ENCODE data around the gene HEATR3.

DNA sequence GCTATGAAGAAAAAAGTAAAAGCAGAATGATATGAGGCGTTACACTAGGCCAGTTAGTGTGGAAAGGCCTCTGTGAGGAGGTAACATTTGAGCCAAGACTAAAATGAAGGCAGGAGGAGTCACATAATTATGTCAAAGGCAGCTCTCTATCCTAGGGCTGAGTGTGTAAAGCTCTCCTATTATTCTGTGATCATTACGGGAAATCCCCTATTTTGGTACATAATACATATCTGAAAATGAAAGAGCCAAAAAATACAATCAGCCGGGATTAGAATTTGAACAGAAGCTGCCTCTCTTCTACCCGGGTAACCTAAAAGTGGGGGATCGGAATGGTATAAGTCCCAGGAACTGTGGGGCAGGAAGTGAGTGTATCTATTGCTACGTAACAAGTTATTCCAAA lies 27.1 kb downstream of the HEATR3 start:
- TF ChIP-seq ZNF121 (CRISPR knock-in tag; IDR thresholded peaks at IDR 0.05), result no peak
- TF ChIP-seq, protein P1, sequence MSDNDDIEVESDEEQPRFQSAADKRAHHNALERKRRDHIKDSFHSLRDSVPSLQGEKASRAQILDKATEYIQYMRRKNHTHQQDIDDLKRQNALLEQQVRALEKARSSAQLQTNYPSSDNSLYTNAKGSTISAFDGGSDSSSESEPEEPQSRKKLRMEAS (CRISPR knock-in tag; IDR thresholded peaks at IDR 0.05), result no peak
- TF ChIP-seq, protein P2, sequence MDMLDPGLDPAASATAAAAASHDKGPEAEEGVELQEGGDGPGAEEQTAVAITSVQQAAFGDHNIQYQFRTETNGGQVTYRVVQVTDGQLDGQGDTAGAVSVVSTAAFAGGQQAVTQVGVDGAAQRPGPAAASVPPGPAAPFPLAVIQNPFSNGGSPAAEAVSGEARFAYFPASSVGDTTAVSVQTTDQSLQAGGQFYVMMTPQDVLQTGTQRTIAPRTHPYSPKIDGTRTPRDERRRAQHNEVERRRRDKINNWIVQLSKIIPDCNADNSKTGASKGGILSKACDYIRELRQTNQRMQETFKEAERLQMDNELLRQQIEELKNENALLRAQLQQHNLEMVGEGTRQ (CRISPR knock-in tag; IDR thresholded peaks at IDR 0.05), result no peak
- TF ChIP-seq PRRX2 (CRISPR knock-in tag; IDR thresholded peaks at IDR 0.05), result no peak
- TF ChIP-seq RELA (CRISPR knock-in tag; IDR thresholded peaks at IDR 0.05; ENCODE audit: borderline replicate concordance), result no peak
- TF ChIP-seq, protein P3, sequence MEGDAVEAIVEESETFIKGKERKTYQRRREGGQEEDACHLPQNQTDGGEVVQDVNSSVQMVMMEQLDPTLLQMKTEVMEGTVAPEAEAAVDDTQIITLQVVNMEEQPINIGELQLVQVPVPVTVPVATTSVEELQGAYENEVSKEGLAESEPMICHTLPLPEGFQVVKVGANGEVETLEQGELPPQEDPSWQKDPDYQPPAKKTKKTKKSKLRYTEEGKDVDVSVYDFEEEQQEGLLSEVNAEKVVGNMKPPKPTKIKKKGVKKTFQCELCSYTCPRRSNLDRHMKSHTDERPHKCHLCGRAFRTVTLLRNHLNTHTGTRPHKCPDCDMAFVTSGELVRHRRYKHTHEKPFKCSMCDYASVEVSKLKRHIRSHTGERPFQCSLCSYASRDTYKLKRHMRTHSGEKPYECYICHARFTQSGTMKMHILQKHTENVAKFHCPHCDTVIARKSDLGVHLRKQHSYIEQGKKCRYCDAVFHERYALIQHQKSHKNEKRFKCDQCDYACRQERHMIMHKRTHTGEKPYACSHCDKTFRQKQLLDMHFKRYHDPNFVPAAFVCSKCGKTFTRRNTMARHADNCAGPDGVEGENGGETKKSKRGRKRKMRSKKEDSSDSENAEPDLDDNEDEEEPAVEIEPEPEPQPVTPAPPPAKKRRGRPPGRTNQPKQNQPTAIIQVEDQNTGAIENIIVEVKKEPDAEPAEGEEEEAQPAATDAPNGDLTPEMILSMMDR (IDR thresholded peaks at IDR 0.05), result no peak
- TF ChIP-seq TEAD4 (CRISPR knock-in tag; IDR thresholded peaks at IDR 0.05), result no peak
- TF ChIP-seq MXD4 (CRISPR knock-in tag; IDR thresholded peaks at IDR 0.05; ENCODE audit: borderline replicate concordance), result no peak
- no peak for TF ChIP-seq JUN (CRISPR knock-in tag; IDR thresholded peaks at IDR 0.05)
- TF ChIP-seq, protein P4, sequence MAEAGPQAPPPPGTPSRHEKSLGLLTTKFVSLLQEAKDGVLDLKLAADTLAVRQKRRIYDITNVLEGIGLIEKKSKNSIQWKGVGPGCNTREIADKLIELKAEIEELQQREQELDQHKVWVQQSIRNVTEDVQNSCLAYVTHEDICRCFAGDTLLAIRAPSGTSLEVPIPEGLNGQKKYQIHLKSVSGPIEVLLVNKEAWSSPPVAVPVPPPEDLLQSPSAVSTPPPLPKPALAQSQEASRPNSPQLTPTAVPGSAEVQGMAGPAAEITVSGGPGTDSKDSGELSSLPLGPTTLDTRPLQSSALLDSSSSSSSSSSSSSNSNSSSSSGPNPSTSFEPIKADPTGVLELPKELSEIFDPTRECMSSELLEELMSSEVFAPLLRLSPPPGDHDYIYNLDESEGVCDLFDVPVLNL (CRISPR knock-in tag; IDR thresholded peaks at IDR 0.05; ENCODE audit: borderline replicate concordance, low read depth), result no peak
- TF ChIP-seq, protein P5, sequence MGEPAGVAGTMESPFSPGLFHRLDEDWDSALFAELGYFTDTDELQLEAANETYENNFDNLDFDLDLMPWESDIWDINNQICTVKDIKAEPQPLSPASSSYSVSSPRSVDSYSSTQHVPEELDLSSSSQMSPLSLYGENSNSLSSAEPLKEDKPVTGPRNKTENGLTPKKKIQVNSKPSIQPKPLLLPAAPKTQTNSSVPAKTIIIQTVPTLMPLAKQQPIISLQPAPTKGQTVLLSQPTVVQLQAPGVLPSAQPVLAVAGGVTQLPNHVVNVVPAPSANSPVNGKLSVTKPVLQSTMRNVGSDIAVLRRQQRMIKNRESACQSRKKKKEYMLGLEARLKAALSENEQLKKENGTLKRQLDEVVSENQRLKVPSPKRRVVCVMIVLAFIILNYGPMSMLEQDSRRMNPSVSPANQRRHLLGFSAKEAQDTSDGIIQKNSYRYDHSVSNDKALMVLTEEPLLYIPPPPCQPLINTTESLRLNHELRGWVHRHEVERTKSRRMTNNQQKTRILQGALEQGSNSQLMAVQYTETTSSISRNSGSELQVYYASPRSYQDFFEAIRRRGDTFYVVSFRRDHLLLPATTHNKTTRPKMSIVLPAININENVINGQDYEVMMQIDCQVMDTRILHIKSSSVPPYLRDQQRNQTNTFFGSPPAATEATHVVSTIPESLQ (CRISPR knock-in tag; IDR thresholded peaks at IDR 0.05), result no peak
